ENCODE data around the gene FXYD1.

GRCh38 chr19:35138305-35138892 is at the start of gene FXYD1:
- TF ChIP-seq GATA3 (IDR thresholded peaks at IDR 0.05; ENCODE audit: low read depth, low read length) (no peak), GATA2 (IDR thresholded peaks at IDR 0.05; ENCODE audit: low read depth, low read length) (no peak)
